Gastroesophageal sphincter (tissue), 4 donors: ENCODE data around the gene CLIC4. TPM values are rescaled to one million over a fixed set of nuclear protein-coding genes. Genes with fewer than 3 reads are reported as not detected.
A peak's percentile ranks its signal among the peaks of the same experiment; 100 is the strongest.

ENCODE experiments used
- ATAC-seq: fragments of 150-250 bp; one replicate; pipeline ENCODE4 v1.9.1; 2016; ENCODE audit warnings: mild to moderate bottlenecking, moderate library complexity
- H3K27ac ChIP-seq, 4 donors: fragments of 200-600 bp; sonication (generic) in 3 of 4; 1 replicate in 3 of 4; 2 replicates in 1 of 4; pipeline ENCODE4 v1.5.1; 2016 to 2019
- H3K27me3 ChIP-seq: fragments of 200-600 bp; sonication (generic); one replicate; pipeline ENCODE4 v1.5.1; 2019
- H3K36me3 ChIP-seq, 2 donors: fragments of 200-600 bp; sonication (generic); one replicate each; pipeline ENCODE4 v1.5.1; 2019; ENCODE audit warnings: control low read depth in 1 of 2
- H3K4me1 ChIP-seq, 3 donors: fragments of 200-600 bp; sonication (generic); 1 replicate in 2 of 3; 2 replicates in 1 of 3; pipeline ENCODE4 v1.5.1; 2016 to 2019; ENCODE audit warnings: control low read depth in 2 of 3
- H3K4me3 ChIP-seq, 2 donors: fragments of 200-600 bp; sonication (generic); one replicate each; pipeline ENCODE4 v1.5.1; 2019; ENCODE audit warnings: mild to moderate bottlenecking in 1 of 2, moderate library complexity in 1 of 2
- H3K9me3 ChIP-seq, 3 donors: fragments of 200-600 bp; sonication (generic); one replicate each; pipeline ENCODE4 v1.5.1; 2017 to 2019; ENCODE audit warnings: control low read depth in 2 of 3
- CTCF ChIP-seq, 4 experiments: fragments of 200-600 bp in 2 of 4; fragments of 450-650 bp in 2 of 4; sonication (generic) in 1 of 4; IDR thresholded peaks; one replicate each; pipeline ENCODE4 v1.5.1; 2017 to 2019; ENCODE audit warnings: antibody characterized with exemption in 4 of 4, mild to moderate bottlenecking in 2 of 4, moderate library complexity in 2 of 4
- EP300 ChIP-seq: sonication (generic); formaldehyde crosslinking; IDR thresholded peaks from one replicate; pipeline ENCODE4 v1.6.1; 2017; ENCODE audit warnings: antibody characterized with exemption, mild to moderate bottlenecking
- POLR2A ChIP-seq, 2 donors: fragments of 450-650 bp; IDR thresholded peaks; one replicate each; pipeline ENCODE4 v1.6.1; 2017; ENCODE audit warnings: antibody characterized with exemption in 2 of 2, mild to moderate bottlenecking in 2 of 2, moderate library complexity in 1 of 2
- POLR2AphosphoS5 ChIP-seq: sonication (generic); formaldehyde crosslinking; IDR thresholded peaks from one replicate; pipeline ENCODE4 v1.6.1; 2017; ENCODE audit warnings: antibody characterized with exemption
- WGBS, 2 donors: methylation state at CpG; one replicate each; pipeline ENCODE4 v1.1.5; 2018; ENCODE audit warnings: low coverage in 1 of 2; 5-methylcytosine and 5-hydroxymethylcytosine counted together
- total RNA-seq, 4 donors: library from RNA; depleted of rRNA; stranded (reverse); fragments of >200 nt; gene quantifications; one replicate each; pipeline ENCODE4 v1.1.0, GENCODE V29; 2016

Gene CLIC4
- total RNA-seq, 4 donors from 2014 or later, result 553 to 721 (median 692) TPM

GRCh38 chr1:24847995-24848881, 103.0 kb downstream of the CLIC4 start:
- TF ChIP-seq EP300 (no peak), POLR2A (IDR thresholded peaks at IDR 0.05) (no peak), POLR2AphosphoS5 (peak; percentile 75), CTCF (IDR thresholded peaks at IDR 0.05) (peak; percentile 82 to 92 (median 92))
- peak overlapping the region; percentile 1 to 82 (median 73) for H3K27ac ChIP-seq

GRCh38 chr1:24849672-24850295, 104.5 kb downstream of the CLIC4 start:
- 40 to 67% methylated on average over 5 to 6 of the region's 9 CpGs for WGBS, 2 donors
- H3K9me3 ChIP-seq, result no peaks in the 10 kb centered on the region
- H3K36me3 ChIP-seq, result peaks cover 0 to 12% of the 10 kb centered on the region in 2 donors
- H3K27me3 ChIP-seq, result no peaks in the 10 kb centered on the region
- H3K4me1 ChIP-seq, result peaks cover 0 to 26% (median 9%) of the 10 kb centered on the region in 3 donors
- no peak for TF ChIP-seq EP300
- no peak for TF ChIP-seq CTCF (IDR thresholded peaks at IDR 0.05)
- no peak overlapping the region for H3K4me3 ChIP-seq
- ATAC-seq, result no peak
- H3K27ac ChIP-seq, result no peak overlapping the region

More at GRCh38 chr1:24847995-24848881, 103.0 kb downstream of the CLIC4 start:
- Histone ChIP-seq H3K27me3 (no peaks in the 10 kb centered on the region), H3K4me3 (peak overlapping the region; percentile 43 to 57), H3K36me3 (peaks cover 0 to 22% of the 10 kb centered on the region in 2 donors), H3K4me1 (peaks cover 0 to 26% (median 9%) of the 10 kb centered on the region in 3 donors), H3K9me3 (no peaks in the 10 kb centered on the region)
- ATAC-seq, result peak; percentile 92
- 0 to 2% methylated on average over 7 of the region's 89 CpGs for WGBS, 2 donors

GRCh38 chr1:24850328-24850920, 105.2 kb downstream of the CLIC4 start:
- ATAC-seq, result no peak
- no peak for TF ChIP-seq CTCF (IDR thresholded peaks at IDR 0.05)
- TF ChIP-seq POLR2AphosphoS5, result no peak
- no peak for TF ChIP-seq EP300
- TF ChIP-seq POLR2A (IDR thresholded peaks at IDR 0.05), result no peak
- peaks cover 0 to 8% of the 10 kb centered on the region in 2 donors for H3K36me3 ChIP-seq
- H3K4me3 ChIP-seq, result no peak overlapping the region
- no peaks in the 10 kb centered on the region for H3K9me3 ChIP-seq
- peaks cover 0 to 26% (median 9%) of the 10 kb centered on the region in 3 donors for H3K4me1 ChIP-seq
- H3K27me3 ChIP-seq, result no peaks in the 10 kb centered on the region
- no peak overlapping the region for H3K27ac ChIP-seq
- 58 to 64% methylated on average over 5 to 6 of the region's 6 CpGs for WGBS, 2 donors

GRCh38 chr1:24853649-24854048, 108.4 kb downstream of the CLIC4 start:
- Histone ChIP-seq H3K9me3 (no peaks in the 10 kb centered on the region), H3K36me3 (no peaks in the 10 kb centered on the region), H3K4me1 (peaks cover 0 to 14% (median 2%) of the 10 kb centered on the region in 3 donors), H3K27me3 (peaks cover 12% of the 10 kb centered on the region), H3K27ac (no peak overlapping the region), H3K4me3 (no peak overlapping the region)
- ATAC-seq, result no peak
- TF ChIP-seq EP300 (no peak), POLR2AphosphoS5 (no peak), POLR2A (IDR thresholded peaks at IDR 0.05) (no peak), CTCF (IDR thresholded peaks at IDR 0.05) (no peak)
- 58 to 64% methylated on average over 6 of the region's 6 CpGs for WGBS, 2 donors
